ENCODE measurements around the gene TOMM6.

- no peak for TF ChIP-seq CTCF (conservative IDR thresholded peaks at IDR 0.05)
- TF ChIP-seq ZFX (IDR thresholded peaks at IDR 0.05) = no peak
These were observed 37.1 kb upstream of the TOMM6 start for GRCh38 chr6:41750374-41750773.

Data from C4-2B (cell line).